Measurements from ENCODE around the gene HERC3.
A peak's percentile ranks its signal among the peaks of the same experiment; 100 is the strongest.

Gene HERC3

GRCh38 chr4:88720451-88721428 is 128.5 kb downstream of the HERC3 start:
- DNase-seq (ENCODE audit: low spot score), result peak; percentile 12

GRCh38 chr4:88722276-88722780 is 130.0 kb downstream of the HERC3 start:
- no peak for DNase-seq (ENCODE audit: low spot score)

- no peak for DNase-seq (ENCODE audit: low spot score)
These were observed 130.5 kb downstream of the HERC3 start for GRCh38 chr4:88722828-88723227.

GRCh38 chr4:88724406-88724805 is 132.1 kb downstream of the HERC3 start:
- DNase-seq (ENCODE audit: low spot score), result no peak

- no peak for DNase-seq (ENCODE audit: low spot score)
These were observed 132.9 kb downstream of the HERC3 start for GRCh38 chr4:88725143-88725542.

- no peak for DNase-seq (ENCODE audit: low spot score)
These were observed 133.7 kb downstream of the HERC3 start for GRCh38 chr4:88725986-88726385.

DNA sequence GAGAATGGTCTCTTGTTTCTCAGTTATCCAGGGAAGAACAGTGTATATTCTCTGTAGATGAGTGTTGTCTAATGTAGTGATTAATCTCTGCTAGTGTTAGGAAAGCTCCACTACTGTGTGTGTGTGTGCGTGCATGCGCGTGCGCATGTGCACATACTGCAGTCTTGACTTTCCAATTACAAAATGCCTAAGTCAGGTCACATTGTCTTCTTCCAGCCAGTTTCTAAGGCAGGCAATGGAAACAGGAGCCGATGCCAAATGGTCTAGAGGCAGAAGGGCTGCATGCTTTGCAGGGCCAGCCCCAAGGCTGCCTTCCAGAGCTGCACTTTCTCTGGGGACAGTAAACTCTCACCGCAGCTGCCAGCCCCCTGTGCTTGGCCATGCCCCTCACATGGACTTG is 135.9 kb downstream of the HERC3 start:
- no peak for DNase-seq (ENCODE audit: low spot score)

DNA sequence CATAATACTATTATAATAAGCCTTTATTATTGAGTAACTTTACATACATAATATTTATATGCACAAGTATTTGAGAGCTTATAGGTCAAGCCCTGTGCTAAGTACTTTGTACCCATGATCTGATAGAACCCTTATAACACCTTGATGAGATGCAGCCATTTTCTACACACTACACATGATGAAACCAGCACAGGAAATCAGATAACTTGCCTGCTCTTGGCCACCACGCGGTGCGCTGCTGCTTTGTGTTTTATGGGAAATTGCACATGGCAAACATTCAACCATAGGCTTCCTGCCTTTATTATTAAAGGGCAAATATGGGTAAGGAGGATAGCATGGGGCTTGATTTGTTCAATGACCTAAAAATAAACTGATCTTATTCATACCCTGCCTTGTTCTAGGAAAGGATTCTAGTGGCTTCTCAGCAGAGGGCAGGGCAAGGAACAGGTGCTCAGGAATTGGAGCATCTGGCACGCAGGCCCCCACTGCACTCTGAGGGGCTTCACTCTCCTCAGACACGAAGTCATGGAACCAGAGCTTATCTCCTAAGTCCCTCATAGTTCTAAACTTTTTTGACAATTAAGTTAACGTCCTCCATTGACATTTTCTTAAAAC is 137.0 kb downstream of the HERC3 start:
- no peak for DNase-seq (ENCODE audit: low spot score)

DNA sequence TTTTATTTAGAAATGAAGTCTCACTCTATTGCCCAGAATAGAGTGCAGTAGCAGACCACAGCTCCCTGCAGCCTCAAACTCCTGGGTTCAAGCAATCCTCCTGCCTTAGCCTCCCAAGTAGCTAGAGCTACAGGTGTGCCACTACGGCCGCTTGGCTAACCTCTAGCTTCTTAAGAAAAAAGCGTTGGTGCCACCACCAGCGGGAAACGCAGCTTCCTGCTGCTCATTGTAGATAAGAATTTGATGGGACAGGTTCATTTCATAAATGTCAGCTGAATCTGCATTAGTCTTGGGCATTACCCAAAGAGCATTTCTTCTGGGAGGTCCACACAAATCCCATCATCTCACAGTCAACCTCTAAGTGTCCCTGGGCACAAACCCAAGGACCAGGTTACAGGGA is 138.5 kb downstream of the HERC3 start:
- no peak for DNase-seq (ENCODE audit: low spot score)

- no peak for DNase-seq (ENCODE audit: low spot score)
These were observed 139.1 kb downstream of the HERC3 start for GRCh38 chr4:88731381-88731780.

DNA sequence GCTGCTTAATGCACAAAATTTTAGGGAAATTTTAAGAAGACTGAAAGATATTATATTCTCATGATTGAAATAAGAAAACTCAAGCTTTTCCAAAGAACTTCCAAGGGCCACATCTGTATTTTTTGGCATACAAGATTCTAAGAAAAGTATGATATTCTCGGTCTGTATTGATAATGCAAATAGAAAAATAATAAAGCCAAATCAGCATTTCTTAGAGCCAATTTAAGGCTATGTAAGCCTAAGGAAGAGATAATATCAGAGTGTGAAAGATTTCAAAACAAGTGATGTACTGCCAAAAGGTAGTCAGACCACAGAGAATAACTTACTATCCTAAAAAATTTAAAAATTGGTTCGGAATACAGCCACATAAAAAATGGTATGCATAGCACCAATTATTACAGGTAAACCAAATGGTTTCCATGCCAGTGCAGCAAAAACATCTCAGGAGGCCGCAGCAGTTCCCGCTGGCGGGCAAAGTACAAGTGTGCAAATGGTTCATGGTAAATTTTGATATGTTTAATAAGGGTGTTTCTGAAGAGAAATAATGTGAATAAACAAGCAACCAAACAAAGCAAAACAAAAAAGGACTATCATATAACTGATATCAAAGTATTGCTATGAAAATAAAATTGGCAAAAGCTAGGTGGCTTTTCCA is 140.6 kb downstream of the HERC3 start:
- no peak for DNase-seq (ENCODE audit: low spot score)

DNA sequence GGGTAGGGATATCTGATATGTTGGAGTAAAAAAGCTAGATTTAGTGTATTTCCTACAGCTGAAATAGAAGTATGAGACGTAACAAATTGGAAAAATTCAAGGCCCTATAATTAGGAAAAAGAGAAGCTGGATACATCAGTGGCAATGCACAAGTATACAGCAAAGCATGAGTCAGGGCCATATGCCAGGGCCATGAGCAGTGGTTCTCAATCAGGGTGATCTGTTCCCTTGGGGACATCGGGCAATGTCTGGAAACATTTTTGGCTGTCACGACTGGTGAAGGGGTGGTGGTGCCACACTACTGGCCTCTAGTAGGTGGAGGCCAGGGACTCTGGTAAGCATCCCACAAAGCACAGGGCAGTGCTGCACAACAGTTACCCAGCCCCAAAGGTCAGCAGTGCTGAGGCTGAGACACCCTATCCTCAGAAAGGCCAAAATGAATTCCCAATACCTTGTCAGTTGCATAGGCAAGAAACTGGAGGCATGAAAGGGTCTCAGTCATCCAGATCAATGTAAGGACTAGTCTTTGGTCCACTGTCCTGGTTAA is 142.2 kb downstream of the HERC3 start:
- DNase-seq (ENCODE audit: low spot score), result no peak

- DNase-seq (ENCODE audit: low spot score), result no peak
These were observed 143.3 kb downstream of the HERC3 start for GRCh38 chr4:88735564-88735963.

DNA sequence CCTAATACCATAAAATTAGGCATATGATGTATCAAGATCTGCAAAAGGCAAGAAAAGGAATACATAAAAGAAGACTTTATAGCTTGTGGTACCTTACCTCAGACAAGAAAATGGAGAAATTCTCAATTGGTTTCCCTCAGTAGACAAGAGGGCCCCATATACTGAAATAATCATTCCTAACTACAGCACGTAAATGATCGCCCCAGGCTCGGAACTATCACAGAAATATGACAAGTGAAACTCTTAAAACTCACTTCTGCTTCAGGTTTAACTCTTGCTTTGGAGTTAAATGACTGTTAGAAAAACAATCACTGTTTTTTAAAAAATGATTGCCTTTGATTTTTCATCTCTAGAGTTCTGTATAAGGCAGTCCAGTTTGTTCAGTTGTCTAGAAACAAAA is 144.0 kb downstream of the HERC3 start:
- DNase-seq (ENCODE audit: low spot score), result no peak

GRCh38 chr4:88737307-88737941 is 145.1 kb downstream of the HERC3 start:
- DNase-seq (ENCODE audit: low spot score), result no peak

DNA sequence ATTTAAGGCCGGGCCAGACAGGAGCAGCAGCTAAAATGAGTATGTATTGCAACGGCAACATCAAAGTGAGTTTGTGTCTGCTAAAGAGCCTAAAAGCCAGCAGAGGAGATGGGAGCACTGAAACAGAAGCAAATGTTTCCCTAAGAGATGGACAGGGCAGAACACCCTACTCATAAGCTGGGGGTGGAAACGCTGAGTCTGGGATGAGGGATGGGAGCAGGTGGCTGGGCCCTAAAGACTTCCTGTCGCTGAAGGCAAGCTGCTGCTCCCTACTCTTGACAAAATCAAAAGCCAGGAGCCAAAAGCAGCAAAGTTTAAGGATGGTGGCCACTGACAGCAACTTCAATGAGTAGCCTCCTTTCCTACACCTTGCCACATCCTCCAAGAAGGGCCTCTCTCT is 145.9 kb downstream of the HERC3 start:
- no peak for DNase-seq (ENCODE audit: low spot score)

- no peak for DNase-seq (ENCODE audit: low spot score)
These were observed 150.3 kb downstream of the HERC3 start for GRCh38 chr4:88742561-88742960.

DNA sequence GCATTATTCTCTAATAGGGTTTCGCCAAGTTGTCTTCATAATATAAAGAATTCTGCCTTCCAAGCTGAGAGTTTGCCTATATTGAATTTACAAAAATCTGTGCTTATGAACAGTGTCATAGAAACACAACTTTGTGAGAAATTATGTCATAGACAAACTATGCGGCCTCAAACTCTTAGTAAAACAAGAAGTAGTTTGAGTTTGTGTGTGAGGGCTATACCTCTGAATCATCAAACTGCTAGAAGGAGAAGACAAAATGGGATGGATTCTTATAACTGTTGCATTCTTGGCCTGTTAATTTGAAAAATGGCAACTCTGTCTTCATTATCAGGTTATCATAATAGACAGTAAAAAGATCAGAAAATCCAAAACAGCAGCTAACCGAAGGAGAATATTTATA is 151.4 kb downstream of the HERC3 start:
- no peak for DNase-seq (ENCODE audit: low spot score)

DNA sequence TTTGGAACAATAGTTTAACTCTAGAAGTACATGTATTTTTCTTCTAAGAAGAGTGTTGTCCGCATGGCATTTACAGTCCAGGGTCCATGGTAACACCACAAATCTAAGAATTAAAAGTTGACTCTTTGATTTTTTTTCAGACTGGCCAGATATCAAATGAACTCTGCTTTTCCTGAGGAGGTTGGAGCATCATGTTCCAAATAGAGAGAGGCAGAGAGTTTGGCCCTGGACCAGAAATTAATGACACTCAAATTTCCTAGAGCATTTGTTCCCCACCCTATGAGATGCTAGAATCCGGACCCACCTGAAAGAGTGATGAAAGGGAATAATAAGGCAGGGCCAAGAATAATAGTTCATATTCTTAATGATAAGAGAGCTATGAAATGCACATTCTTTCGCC is 152.3 kb downstream of the HERC3 start:
- DNase-seq (ENCODE audit: low spot score), result no peak

DNA sequence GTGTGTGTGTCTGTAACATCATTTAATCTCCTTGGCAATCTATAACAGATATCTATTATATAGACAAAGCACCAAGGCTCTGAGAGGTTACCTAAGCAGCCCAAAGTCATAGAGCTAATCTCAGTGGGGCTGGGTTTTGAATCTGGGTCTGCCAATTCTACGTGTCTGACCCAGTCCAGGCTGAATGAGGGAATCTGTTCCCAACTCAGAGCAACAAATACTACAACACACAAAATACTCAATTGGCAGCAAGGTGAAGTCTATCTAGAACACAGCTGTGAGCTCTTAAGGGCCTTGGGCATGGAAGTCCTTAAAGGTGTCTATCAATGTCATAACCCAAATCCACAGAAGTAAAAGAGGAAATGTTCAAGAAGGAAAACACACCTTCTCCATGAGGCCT is 152.9 kb downstream of the HERC3 start:
- no peak for DNase-seq (ENCODE audit: low spot score)

GRCh38 chr4:88745581-88746163 is 153.4 kb downstream of the HERC3 start:
- DNase-seq (ENCODE audit: low spot score), result no peak

GRCh38 chr4:88746206-88746605 is 153.9 kb downstream of the HERC3 start:
- no peak for DNase-seq (ENCODE audit: low spot score)

Measured in COLO829 (cell line).